GM21619 (cell line): ENCODE measurements around the gene A4GALT.

ENCODE experiments used
- ATAC-seq: cut with Tn5 transposase; IDR thresholded peaks from one replicate; pipeline ENCODE4 v1.9.1; 2021; ENCODE audit not compliant: unreplicated experiment

The A4GALT gene

DNA sequence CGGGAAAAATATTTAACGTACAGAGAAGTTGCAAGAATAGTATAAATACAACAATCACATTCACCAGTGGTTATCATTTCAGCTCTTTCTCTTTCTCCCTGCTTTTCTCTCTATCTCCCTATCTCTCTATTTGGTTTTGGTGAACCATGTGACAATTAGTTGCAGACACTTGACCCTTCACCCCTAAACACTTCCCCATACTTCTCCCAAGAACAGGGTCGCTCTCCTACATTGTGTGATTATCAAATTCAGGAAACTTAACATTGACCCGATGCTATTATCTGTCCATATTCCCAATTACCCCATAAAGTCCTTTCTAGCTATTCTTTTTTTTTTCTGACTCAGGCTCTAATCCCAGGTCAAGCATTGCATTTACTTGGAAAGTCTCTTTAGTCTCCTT lies 66.7 kb downstream of the A4GALT start:
- ATAC-seq = no peak

DNA sequence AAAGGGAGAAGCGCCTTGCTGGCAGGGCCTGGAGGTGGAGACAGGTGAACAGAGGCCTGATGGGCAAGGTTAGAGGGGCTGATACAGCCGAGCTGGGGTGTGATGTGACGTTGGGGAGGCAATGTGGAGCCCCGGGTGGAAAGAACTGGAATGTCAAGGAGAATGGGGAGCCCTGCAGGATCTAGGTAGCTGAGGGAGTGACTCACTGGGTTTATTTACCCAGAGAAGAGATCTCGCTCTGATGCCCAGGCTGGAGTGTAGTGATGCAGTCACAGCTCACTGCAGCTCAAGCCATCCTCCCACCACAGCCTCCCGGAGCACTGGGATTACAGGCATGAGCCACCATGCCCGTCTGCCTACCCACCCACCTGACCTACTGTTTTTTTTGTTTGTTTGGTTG lies 69.5 kb downstream of the A4GALT start:
- no peak for ATAC-seq

- ATAC-seq = peak; percentile 60
Observed at GRCh38 chr22:42649246-42650099, 71.2 kb downstream of the A4GALT start, which contains the start of gene CYB5R3. Gene CYB5R3 (minus strand): TSS chr22:42649392. CDS start chr22:42649315, 77 bp downstream.

DNA sequence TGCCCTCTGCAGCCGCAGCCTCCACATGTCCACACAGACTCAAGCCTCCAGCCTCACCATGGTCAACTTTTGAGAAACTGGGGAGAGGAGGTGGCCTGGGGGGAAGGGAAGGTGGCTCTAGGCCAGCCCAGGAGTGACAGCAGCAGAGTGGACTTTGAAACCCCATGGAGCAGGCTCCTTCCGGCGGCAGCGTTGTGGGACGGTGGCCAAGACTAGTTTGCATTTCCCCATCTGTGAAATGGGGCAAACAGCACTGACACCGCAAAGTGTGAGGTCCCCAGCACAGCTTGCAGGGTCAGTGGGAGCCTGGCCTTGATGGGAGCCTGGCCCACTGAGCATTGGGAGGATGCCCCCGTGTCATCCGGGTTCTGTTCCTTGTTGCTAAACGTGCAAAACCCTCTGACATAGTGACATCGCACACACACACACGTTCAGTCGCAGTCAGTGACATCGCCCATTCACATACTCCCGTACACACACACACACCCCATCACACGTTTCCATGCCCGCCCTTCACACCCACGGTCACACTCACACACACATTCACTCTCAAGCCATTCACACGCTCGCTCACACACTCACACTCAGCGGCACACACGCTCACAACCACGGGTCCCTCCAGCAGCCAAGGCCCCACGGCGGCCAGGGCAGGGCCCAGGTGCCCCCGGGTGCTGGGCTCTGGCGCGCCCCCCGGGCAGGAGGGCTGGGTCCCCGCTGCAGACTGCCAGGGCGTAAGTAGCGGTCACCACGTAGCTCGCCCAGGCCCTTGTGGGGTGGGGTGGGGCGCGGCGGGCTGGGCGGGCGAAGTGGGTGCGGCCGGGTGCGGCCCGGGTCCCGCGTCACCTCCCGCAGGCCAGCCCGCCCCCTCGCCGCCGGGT lies 72.1 kb downstream of the A4GALT start:
- peak; percentile 42 for ATAC-seq

GRCh38 chr22:42648017-42648367 lies 72.7 kb downstream of the A4GALT start:
- no peak for ATAC-seq

DNA sequence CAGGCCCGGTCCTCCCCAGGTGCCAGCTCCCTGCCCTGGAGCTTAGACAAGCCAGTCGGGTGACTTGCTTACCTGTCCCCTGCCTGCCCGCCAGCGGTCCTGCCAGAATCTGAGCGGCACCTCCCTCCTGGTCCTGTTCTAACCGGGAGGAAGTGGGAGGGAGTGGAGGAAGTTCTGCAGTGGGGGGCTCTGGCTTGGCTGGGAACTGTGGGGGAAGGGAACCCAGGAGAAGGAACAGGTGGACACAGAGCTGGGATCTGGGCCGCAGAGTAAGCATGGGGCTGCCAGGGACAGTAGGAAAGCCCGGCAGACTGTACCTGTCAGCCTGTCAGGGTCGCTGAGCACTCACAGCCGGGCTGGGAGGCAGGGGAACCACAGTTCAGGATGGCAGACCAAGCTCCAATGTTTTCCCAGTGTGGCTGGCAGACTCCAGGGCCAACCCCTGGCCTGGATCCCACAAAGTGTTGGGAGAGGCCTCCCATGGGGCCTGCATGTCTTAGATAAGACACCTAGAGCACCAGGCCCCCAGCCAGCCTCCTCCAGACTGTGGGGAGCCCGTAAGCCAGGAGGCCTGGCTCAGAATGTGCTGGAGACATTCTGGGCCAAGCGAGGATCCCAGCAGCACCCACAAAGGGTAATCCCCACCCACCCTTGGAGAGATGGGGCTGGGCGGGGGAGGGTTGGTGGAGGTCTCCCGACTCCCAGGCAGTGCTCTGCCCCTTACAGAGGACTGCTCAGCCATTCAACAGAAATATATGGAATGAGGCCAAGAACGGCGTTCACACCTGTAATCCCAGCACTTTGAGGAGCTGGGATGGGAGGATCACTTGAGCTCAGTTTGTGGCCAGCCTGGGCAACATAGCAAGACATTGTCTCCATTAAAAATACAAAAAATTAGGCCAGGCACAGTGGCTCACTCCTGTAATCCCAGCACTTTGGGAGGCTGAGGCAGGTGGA lies 73.8 kb downstream of the A4GALT start:
- no peak for ATAC-seq

DNA sequence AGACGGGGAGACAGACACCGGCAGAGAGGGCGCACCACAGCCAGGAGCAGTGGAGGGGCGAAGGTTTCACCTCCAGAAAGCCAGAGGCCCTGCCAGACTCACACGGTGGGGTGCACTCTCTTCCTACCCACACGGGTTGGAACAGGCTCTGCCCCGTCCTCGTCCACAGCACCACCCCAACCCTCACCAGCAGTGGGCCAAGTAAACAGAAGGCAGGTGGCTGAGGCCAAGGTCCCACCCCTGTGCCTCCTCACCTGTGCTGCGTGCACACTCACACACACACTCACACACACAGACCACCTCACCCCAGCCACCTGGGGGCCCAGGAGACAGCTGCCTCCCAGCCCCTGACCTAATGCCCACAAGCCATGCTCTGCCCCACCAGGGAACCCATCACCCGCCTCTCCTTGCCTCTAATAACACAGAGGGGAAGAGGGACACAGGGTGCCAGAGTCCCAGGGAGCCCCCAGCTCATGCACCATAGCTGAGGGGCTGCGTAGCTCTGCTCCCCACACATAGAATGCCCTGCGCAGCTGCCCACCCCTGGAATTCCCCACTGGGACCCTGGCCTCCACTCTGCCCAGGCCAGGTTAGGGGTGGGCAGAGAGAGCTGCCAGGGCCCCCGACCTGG lies 74.6 kb downstream of the A4GALT start:
- no peak for ATAC-seq

DNA sequence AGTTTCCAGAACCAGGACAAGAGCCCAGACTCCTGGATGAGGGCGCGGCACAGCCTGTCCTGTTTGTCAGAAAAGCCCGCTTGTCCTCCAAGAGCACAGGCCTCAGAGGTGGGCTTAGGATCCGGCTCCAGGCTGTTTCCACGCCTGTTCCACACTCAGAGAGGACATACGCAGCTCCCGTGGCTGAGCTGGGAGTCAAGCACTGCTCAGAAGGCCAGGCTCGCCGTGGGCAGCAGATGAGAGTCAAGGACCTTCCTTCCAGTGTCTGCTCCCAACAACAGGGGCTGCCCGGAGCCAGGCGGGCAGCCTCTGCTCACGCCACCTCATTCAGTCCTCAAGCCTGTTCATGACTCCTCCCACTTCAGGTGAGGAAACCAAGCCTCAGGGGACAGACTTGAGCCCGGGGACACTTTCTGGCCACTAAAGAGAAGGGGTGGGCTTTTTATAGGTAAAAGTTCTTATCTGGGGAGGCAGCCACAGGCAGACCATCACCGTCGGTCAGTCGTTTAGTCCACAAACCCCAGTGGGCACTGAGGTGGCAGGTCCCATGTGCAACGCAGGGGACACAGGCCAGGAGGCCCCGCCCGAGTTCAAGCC lies 75.2 kb downstream of the A4GALT start:
- no peak for ATAC-seq

DNA sequence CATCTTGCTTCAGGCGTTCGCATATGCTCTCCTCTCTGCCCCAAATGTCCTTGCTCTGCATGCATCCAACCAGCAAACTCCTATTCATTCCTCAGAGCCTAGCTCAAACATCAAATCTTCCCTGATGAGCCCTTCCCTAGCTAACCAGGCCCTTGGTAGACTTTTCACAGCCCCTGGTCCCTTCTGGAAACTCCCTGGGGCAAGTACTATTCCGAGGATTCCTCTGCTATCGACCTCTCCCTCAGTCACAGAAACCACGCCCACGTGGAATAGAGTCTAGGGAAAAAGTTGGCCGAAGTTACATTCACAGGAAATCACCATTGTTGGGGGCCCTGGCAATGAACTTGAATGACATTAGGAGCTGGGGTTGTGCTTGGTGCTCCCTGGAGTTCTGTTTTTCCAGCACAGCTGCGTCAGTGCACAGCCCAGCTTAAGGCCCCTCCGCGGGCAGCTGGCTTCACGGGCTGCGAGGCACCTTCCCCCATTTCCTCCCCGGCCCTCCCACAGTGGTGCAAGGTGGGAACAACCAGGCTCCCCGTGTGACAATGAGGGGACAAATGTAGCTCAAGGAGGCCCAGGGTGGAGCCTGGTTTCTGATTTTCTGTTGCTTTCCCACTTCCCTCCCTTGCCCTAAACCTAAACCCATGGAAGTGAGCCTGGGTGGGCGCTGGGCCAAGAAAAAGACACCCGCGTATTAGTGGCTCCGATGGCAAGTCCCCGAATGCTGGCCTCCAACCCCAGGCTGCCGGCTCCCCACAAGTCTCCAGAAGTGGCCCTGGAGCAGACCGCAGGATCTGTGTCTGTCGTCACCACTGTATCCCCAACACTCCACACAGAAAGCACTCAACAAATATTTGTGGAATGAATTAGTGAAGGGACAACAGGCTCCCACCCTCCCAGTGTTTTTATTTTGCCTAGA lies 76.0 kb downstream of the A4GALT start:
- no peak for ATAC-seq

- no peak for ATAC-seq
Observed at GRCh38 chr22:42643634-42644421, 76.8 kb downstream of the A4GALT start.

- ATAC-seq = no peak
Observed at GRCh38 chr22:42642806-42643633, 77.7 kb downstream of the A4GALT start.
